ENCODE results near the gene HSBP1. TPM values are rescaled to one million over a fixed set of nuclear protein-coding genes. Genes with fewer than 3 reads are reported as not detected.
A peak's percentile ranks its signal among the peaks of the same experiment; 100 is the strongest.

Gene HSBP1
- total and polyA plus RNA-seq, 4 experiments from 2014 or later: 27.3 to 35.2 (median 32.5) TPM

- H3K27me3 ChIP-seq (ENCODE audit: insufficient read depth, low read length): no peaks in the 10 kb centered on the region
- H3K4me1 ChIP-seq (ENCODE audit: insufficient read depth, low read length): no peaks in the 10 kb centered on the region
- ChIA-PET CTCF (ENCODE audit: partially characterized antibody) (no interaction called here), POLR2A (ENCODE audit: partially characterized antibody) (no interaction called here)
- H3K9me3 ChIP-seq (ENCODE audit: control insufficient read depth in 1 of 2, low read length in 2 of 2): no peaks in the 10 kb centered on the region
- no peak overlapping the region for H3K4me3 ChIP-seq (ENCODE audit: low read length in 2 of 2)
- Mint-ChIP-seq H3K27ac (no peak overlapping the region), H3K4me3 (no peak overlapping the region), H3K27me3 (peaks cover 4 to 18% of the 10 kb centered on the region in 2 donors), H3K36me3 (no peaks in the 10 kb centered on the region), H3K9me3 (peaks cover 0 to 6% (median 0%) of the 10 kb centered on the region in 8 donors), H3K4me1 (peaks cover 0 to 2% (median 0%) of the 10 kb centered on the region in 4 donors)
- DNase-seq: no peak
- no peak overlapping the region for H3K27ac ChIP-seq (ENCODE audit: low read depth, low read length)
- no peaks in the 10 kb centered on the region for H3K36me3 ChIP-seq (ENCODE audit: insufficient read depth, low read length)
- intact Hi-C loops (cut with micrococcal nuclease): no loop called here
Observed at GRCh38 chr16:83792391-83792790, 15.4 kb upstream of the HSBP1 start.

- H3K27ac Mint-ChIP-seq: peak overlapping the region in 1 of 7 donors; percentile 33
- Histone ChIP-seq H3K4me3 (ENCODE audit: low read length in 2 of 2) (no peak overlapping the region), H3K4me1 (ENCODE audit: insufficient read depth, low read length) (no peaks in the 10 kb centered on the region), H3K36me3 (ENCODE audit: insufficient read depth, low read length) (no peaks in the 10 kb centered on the region), H3K9me3 (ENCODE audit: control insufficient read depth in 1 of 2, low read length in 2 of 2) (no peaks in the 10 kb centered on the region), H3K27ac (ENCODE audit: low read depth, low read length) (no peak overlapping the region), H3K27me3 (ENCODE audit: insufficient read depth, low read length) (no peaks in the 10 kb centered on the region)
- ChIA-PET POLR2A (ENCODE audit: partially characterized antibody) (no interaction called here), CTCF (ENCODE audit: partially characterized antibody) (no interaction called here)
- H3K9me3 Mint-ChIP-seq: peaks cover 0 to 6% (median 0%) of the 10 kb centered on the region in 8 donors
- H3K27me3 Mint-ChIP-seq: peaks cover 4 to 18% of the 10 kb centered on the region in 2 donors
- no peaks in the 10 kb centered on the region for H3K36me3 Mint-ChIP-seq
- no peak overlapping the region for H3K4me3 Mint-ChIP-seq
- intact Hi-C loops (cut with micrococcal nuclease): no loop called here
- peaks cover 0 to 2% (median 0%) of the 10 kb centered on the region in 4 donors for H3K4me1 Mint-ChIP-seq
- no peak for DNase-seq
Observed at GRCh38 chr16:83793179-83793578, 14.6 kb upstream of the HSBP1 start.

GRCh38 chr16:83794860-83795554 lies 12.8 kb upstream of the HSBP1 start:
- H3K27ac Mint-ChIP-seq: no peak overlapping the region
- no peaks in the 10 kb centered on the region for H3K36me3 Mint-ChIP-seq
- H3K9me3 ChIP-seq (ENCODE audit: control insufficient read depth in 1 of 2, low read length in 2 of 2): no peaks in the 10 kb centered on the region
- H3K4me3 ChIP-seq (ENCODE audit: low read length in 2 of 2): no peak overlapping the region
- H3K4me1 ChIP-seq (ENCODE audit: insufficient read depth, low read length): no peaks in the 10 kb centered on the region
- no peak for DNase-seq
- peaks cover 0 to 6% (median 0%) of the 10 kb centered on the region in 8 donors for H3K9me3 Mint-ChIP-seq
- intact Hi-C loops (cut with micrococcal nuclease): no loop called here
- ChIA-PET POLR2A (ENCODE audit: partially characterized antibody) (no interaction called here), CTCF (ENCODE audit: partially characterized antibody) (no interaction called here)
- no peaks in the 10 kb centered on the region for H3K36me3 ChIP-seq (ENCODE audit: insufficient read depth, low read length)
- no peaks in the 10 kb centered on the region for H3K27me3 ChIP-seq (ENCODE audit: insufficient read depth, low read length)
- H3K27me3 Mint-ChIP-seq: peaks cover 8 to 25% of the 10 kb centered on the region in 2 donors
- H3K4me1 Mint-ChIP-seq: peaks cover 0 to 2% (median 0%) of the 10 kb centered on the region in 4 donors
- no peak overlapping the region for H3K27ac ChIP-seq (ENCODE audit: low read depth, low read length)
- no peak overlapping the region for H3K4me3 Mint-ChIP-seq

GRCh38 chr16:83797013-83797412 lies 10.8 kb upstream of the HSBP1 start:
- Histone ChIP-seq H3K9me3 (ENCODE audit: control insufficient read depth in 1 of 2, low read length in 2 of 2) (no peaks in the 10 kb centered on the region), H3K4me3 (ENCODE audit: low read length in 2 of 2) (no peak overlapping the region), H3K36me3 (ENCODE audit: insufficient read depth, low read length) (no peaks in the 10 kb centered on the region), H3K27me3 (ENCODE audit: insufficient read depth, low read length) (no peaks in the 10 kb centered on the region), H3K4me1 (ENCODE audit: insufficient read depth, low read length) (no peaks in the 10 kb centered on the region), H3K27ac (ENCODE audit: low read depth, low read length) (no peak overlapping the region)
- ChIA-PET CTCF (ENCODE audit: partially characterized antibody) (no interaction called here), POLR2A (ENCODE audit: partially characterized antibody) (no interaction called here)
- Mint-ChIP-seq H3K4me1 (peaks cover 0 to 4% (median under 1%) of the 10 kb centered on the region in 4 donors), H3K27ac (no peak overlapping the region), H3K9me3 (peaks cover 0 to 6% (median 0%) of the 10 kb centered on the region in 8 donors), H3K27me3 (peaks cover 9 to 23% of the 10 kb centered on the region in 2 donors), H3K36me3 (no peaks in the 10 kb centered on the region), H3K4me3 (no peak overlapping the region)
- no peak for DNase-seq
- intact Hi-C loops (cut with micrococcal nuclease): no loop called here

- CTCF ChIA-PET (ENCODE audit: partially characterized antibody): interaction anchor here (1.2 kb wide), 1 partner anchor 28 kb away, joined by 4 read pairs; no protein-coding TSS in a partner anchor
- Mint-ChIP-seq H3K27me3 (peaks cover 9 to 21% of the 10 kb centered on the region in 2 donors), H3K27ac (no peak overlapping the region), H3K4me1 (peaks cover 0 to 2% (median under 1%) of the 10 kb centered on the region in 4 donors), H3K4me3 (no peak overlapping the region), H3K9me3 (no peaks in the 10 kb centered on the region), H3K36me3 (no peaks in the 10 kb centered on the region)
- Histone ChIP-seq H3K27me3 (ENCODE audit: insufficient read depth, low read length) (no peaks in the 10 kb centered on the region), H3K4me3 (ENCODE audit: low read length in 2 of 2) (no peak overlapping the region), H3K36me3 (ENCODE audit: insufficient read depth, low read length) (no peaks in the 10 kb centered on the region), H3K9me3 (ENCODE audit: control insufficient read depth in 1 of 2, low read length in 2 of 2) (no peaks in the 10 kb centered on the region), H3K27ac (ENCODE audit: low read depth, low read length) (no peak overlapping the region), H3K4me1 (ENCODE audit: insufficient read depth, low read length) (peaks cover 5% of the 10 kb centered on the region)
- POLR2A ChIA-PET (ENCODE audit: partially characterized antibody): no interaction called here
- intact Hi-C loops (cut with micrococcal nuclease): no loop called here
- DNase-seq: no peak
Observed at GRCh38 chr16:83799336-83799735, 8.4 kb upstream of the HSBP1 start.

- H3K27me3 ChIP-seq (ENCODE audit: insufficient read depth, low read length): no peaks in the 10 kb centered on the region
- H3K4me3 Mint-ChIP-seq: peak overlapping the region in 4 of 8 donors; percentile 6 to 61 (median 12)
- H3K27me3 Mint-ChIP-seq: peaks cover 5 to 10% of the 10 kb centered on the region in 2 donors
- CTCF ChIA-PET (ENCODE audit: partially characterized antibody): no interaction called here
- H3K36me3 ChIP-seq (ENCODE audit: insufficient read depth, low read length): no peaks in the 10 kb centered on the region
- H3K4me3 ChIP-seq (ENCODE audit: low read length in 2 of 2): no peak overlapping the region
- no peaks in the 10 kb centered on the region for H3K9me3 Mint-ChIP-seq
- POLR2A ChIA-PET (ENCODE audit: partially characterized antibody): no interaction called here
- intact Hi-C loops (cut with micrococcal nuclease): no loop called here
- peak overlapping the region in 4 of 7 donors; percentile 38 to 79 (median 66) for H3K27ac Mint-ChIP-seq
- H3K4me1 ChIP-seq (ENCODE audit: insufficient read depth, low read length): peaks cover 5% of the 10 kb centered on the region
- no peaks in the 10 kb centered on the region for H3K9me3 ChIP-seq (ENCODE audit: control insufficient read depth in 1 of 2, low read length in 2 of 2)
- no peak overlapping the region for H3K27ac ChIP-seq (ENCODE audit: low read depth, low read length)
- H3K4me1 Mint-ChIP-seq: peaks cover 3 to 12% (median 6%) of the 10 kb centered on the region in 4 donors
- peaks cover 0 to 1% of the 10 kb centered on the region in 2 donors for H3K36me3 Mint-ChIP-seq
- DNase-seq: peak in 4 of 5 donors; percentile 14 to 32 (median 20)
Observed at GRCh38 chr16:83802135-83802534, 5.6 kb upstream of the HSBP1 start.

- ChIA-PET POLR2A (ENCODE audit: partially characterized antibody) (no interaction called here), CTCF (ENCODE audit: partially characterized antibody) (no interaction called here)
- peaks cover 5 to 17% (median 8%) of the 10 kb centered on the region in 4 donors for H3K4me1 Mint-ChIP-seq
- no peak overlapping the region for H3K27ac ChIP-seq (ENCODE audit: low read depth, low read length)
- peaks cover 0 to 1% of the 10 kb centered on the region in 2 donors for H3K36me3 Mint-ChIP-seq
- H3K9me3 Mint-ChIP-seq: no peaks in the 10 kb centered on the region
- DNase-seq: no peak
- H3K27me3 Mint-ChIP-seq: peaks cover 5 to 9% of the 10 kb centered on the region in 2 donors
- peaks cover 5% of the 10 kb centered on the region for H3K4me1 ChIP-seq (ENCODE audit: insufficient read depth, low read length)
- H3K27ac Mint-ChIP-seq: peak overlapping the region in 5 of 7 donors; percentile 38 to 79 (median 58)
- H3K36me3 ChIP-seq (ENCODE audit: insufficient read depth, low read length): no peaks in the 10 kb centered on the region
- H3K4me3 Mint-ChIP-seq: peak overlapping the region in 3 of 8 donors; percentile 6 to 32 (median 22)
- H3K4me3 ChIP-seq (ENCODE audit: low read length in 2 of 2): no peak overlapping the region
- no peaks in the 10 kb centered on the region for H3K9me3 ChIP-seq (ENCODE audit: control insufficient read depth in 1 of 2, low read length in 2 of 2)
- H3K27me3 ChIP-seq (ENCODE audit: insufficient read depth, low read length): no peaks in the 10 kb centered on the region
- intact Hi-C loops (cut with micrococcal nuclease): no loop called here
Observed at GRCh38 chr16:83802554-83803205, 5.1 kb upstream of the HSBP1 start.

Data from CD4-positive, alpha-beta memory T cell (primary cell).